ENCODE results near the gene TIMP3.

The TIMP3 gene

GRCh38 chr22:32809786-32810554 is 8.5 kb downstream of the TIMP3 start:
- no peak for DNase-seq

GRCh38 chr22:32810555-32811133 is 9.1 kb downstream of the TIMP3 start:
- DNase-seq = no peak

GRCh38 chr22:32811788-32812545 is 10.5 kb downstream of the TIMP3 start:
- no peak for DNase-seq

- no peak for DNase-seq
Measured at GRCh38 chr22:32814285-32814860, 12.9 kb downstream of the TIMP3 start.

GRCh38 chr22:32815059-32815458 is 13.6 kb downstream of the TIMP3 start:
- DNase-seq = no peak

- DNase-seq = no peak
Measured at GRCh38 chr22:32815943-32816342, 14.4 kb downstream of the TIMP3 start.

GRCh38 chr22:32817137-32817730 is 15.7 kb downstream of the TIMP3 start:
- no peak for DNase-seq

GRCh38 chr22:32818446-32819115 is 17.1 kb downstream of the TIMP3 start:
- DNase-seq = no peak

- DNase-seq = no peak
Measured at GRCh38 chr22:32819120-32819519, 17.6 kb downstream of the TIMP3 start.

GRCh38 chr22:32820131-32821119 is 18.9 kb downstream of the TIMP3 start:
- DNase-seq = no peak

GRCh38 chr22:32822179-32822877 is 20.8 kb downstream of the TIMP3 start:
- no peak for DNase-seq

- DNase-seq = no peak
Measured at GRCh38 chr22:32823024-32823730, 21.7 kb downstream of the TIMP3 start.

GRCh38 chr22:32824531-32825312 is 23.2 kb downstream of the TIMP3 start:
- DNase-seq = no peak

GRCh38 chr22:32826537-32826936 is 25.0 kb downstream of the TIMP3 start:
- no peak for DNase-seq

- DNase-seq = no peak
Measured at GRCh38 chr22:32827049-32827602, 25.6 kb downstream of the TIMP3 start.

GRCh38 chr22:32828150-32828549 is 26.6 kb downstream of the TIMP3 start:
- no peak for DNase-seq

- DNase-seq = no peak
Measured at GRCh38 chr22:32828561-32828960, 27.1 kb downstream of the TIMP3 start.

- peak in 1 of 2 donors; percentile 41 for DNase-seq
Measured at GRCh38 chr22:32829451-32829851, 27.9 kb downstream of the TIMP3 start.

GRCh38 chr22:32830473-32830872 is 29.0 kb downstream of the TIMP3 start:
- no peak for DNase-seq

Data from hippocampal formation (tissue), 2 donors.